Brain microvascular endothelial cell (primary cell): ENCODE measurements around the gene AUTS2.

Source experiments
- DNase-seq: peaks from one replicate; pipeline ENCODE4 v3.0.0-alpha.2; 2020
- H3K27ac ChIP-seq: fragments of 250-450 bp; sonication (Bioruptor Pico); 2 replicates; pipeline ENCODE4 v1.5.1; 2020; ENCODE audit warnings: mild to moderate bottlenecking, moderate library complexity
- H3K27me3 ChIP-seq: fragments of 250-450 bp; sonication (Bioruptor Pico); replicated peaks from 2 replicates; pipeline ENCODE4 v1.5.1; 2020; ENCODE audit warnings: mild to moderate bottlenecking
- H3K36me3 ChIP-seq: fragments of 250-450 bp; sonication (Bioruptor Pico); replicated peaks from 2 replicates; pipeline ENCODE4 v1.5.1; 2020; ENCODE audit warnings: mild to moderate bottlenecking
- H3K4me3 ChIP-seq: 2 replicates; pipeline ENCODE4 v1.5.1; 2011; ENCODE audit warnings: low read depth, mild to moderate bottlenecking, control low read depth, low read length, moderate library complexity
- CTCF ChIP-seq: IDR thresholded peaks from 2 replicates; pipeline ENCODE4 v1.5.1; 2011; ENCODE audit warnings: low read depth, mild to moderate bottlenecking, moderate library complexity, low read length, control low read depth, inconsistent platforms; ENCODE audit errors: missing control alignments
- in situ Hi-C: cut with HindIII; loops from 2 replicates; pipeline ENCODE4 v1.10.0; 2017; ENCODE audit warnings: low sequenced_read_pairs, low pct_ligation_motif_present

Gene AUTS2

GRCh38 chr7:69762821-69763352 is 164.6 kb downstream of the AUTS2 start:
- TF ChIP-seq CTCF, result no peak
- DNase-seq, result no peak
- Histone ChIP-seq H3K36me3 (no peaks in the 10 kb centered on the region), H3K27ac (no peak overlapping the region), H3K4me3 (no peak overlapping the region), H3K27me3 (no peaks in the 10 kb centered on the region)
- in situ Hi-C loops, result no loop called here

- H3K36me3 ChIP-seq, result no peaks in the 10 kb centered on the region
- no peak overlapping the region for H3K4me3 ChIP-seq
- no peaks in the 10 kb centered on the region for H3K27me3 ChIP-seq
- no peak for DNase-seq
- H3K27ac ChIP-seq, result no peak overlapping the region
- no peak for TF ChIP-seq CTCF
- in situ Hi-C loops, result no loop called here
Measured at GRCh38 chr7:69763513-69763912, 165.2 kb downstream of the AUTS2 start.

- DNase-seq, result no peak
- Histone ChIP-seq H3K36me3 (no peaks in the 10 kb centered on the region), H3K27me3 (no peaks in the 10 kb centered on the region), H3K27ac (no peak overlapping the region), H3K4me3 (no peak overlapping the region)
- in situ Hi-C loops, result no loop called here
- no peak for TF ChIP-seq CTCF
Measured at GRCh38 chr7:69764147-69764546, 165.9 kb downstream of the AUTS2 start.

GRCh38 chr7:69764681-69765080 is 166.4 kb downstream of the AUTS2 start:
- no peak for DNase-seq
- H3K36me3 ChIP-seq, result no peaks in the 10 kb centered on the region
- no peaks in the 10 kb centered on the region for H3K27me3 ChIP-seq
- H3K4me3 ChIP-seq, result no peak overlapping the region
- no peak overlapping the region for H3K27ac ChIP-seq
- in situ Hi-C loops, result no loop called here
- TF ChIP-seq CTCF, result no peak

- no peak overlapping the region for H3K4me3 ChIP-seq
- in situ Hi-C loops, result no loop called here
- no peak overlapping the region for H3K27ac ChIP-seq
- no peaks in the 10 kb centered on the region for H3K36me3 ChIP-seq
- H3K27me3 ChIP-seq, result no peaks in the 10 kb centered on the region
- DNase-seq, result no peak
- no peak for TF ChIP-seq CTCF
Measured at GRCh38 chr7:69765879-69766278, 167.6 kb downstream of the AUTS2 start.

GRCh38 chr7:69768986-69769595 is 170.8 kb downstream of the AUTS2 start:
- Histone ChIP-seq H3K27me3 (no peaks in the 10 kb centered on the region), H3K4me3 (no peak overlapping the region), H3K27ac (no peak overlapping the region), H3K36me3 (no peaks in the 10 kb centered on the region)
- DNase-seq, result no peak
- in situ Hi-C loops, result no loop called here
- TF ChIP-seq CTCF, result no peak
